GM23248 (cell line): ENCODE data around the gene PID1.

ENCODE experiments used
- EZH2 ChIP-seq: fragments of 200-600 bp; sonication (generic); IDR thresholded peaks from 2 replicates; pipeline ENCODE4 v1.6.1; 2018; ENCODE audit warnings: antibody characterized with exemption, mild to moderate bottlenecking; ENCODE audit not compliant: insufficient read depth, poor library complexity, severe bottlenecking
- EZH2phosphoT487 ChIP-seq: fragments of 200-600 bp; sonication (generic); IDR thresholded peaks from 2 replicates; pipeline ENCODE4 v1.6.1; 2018; ENCODE audit warnings: antibody characterized with exemption, moderate library complexity, mild to moderate bottlenecking, low read depth; ENCODE audit not compliant: insufficient read depth

DNA sequence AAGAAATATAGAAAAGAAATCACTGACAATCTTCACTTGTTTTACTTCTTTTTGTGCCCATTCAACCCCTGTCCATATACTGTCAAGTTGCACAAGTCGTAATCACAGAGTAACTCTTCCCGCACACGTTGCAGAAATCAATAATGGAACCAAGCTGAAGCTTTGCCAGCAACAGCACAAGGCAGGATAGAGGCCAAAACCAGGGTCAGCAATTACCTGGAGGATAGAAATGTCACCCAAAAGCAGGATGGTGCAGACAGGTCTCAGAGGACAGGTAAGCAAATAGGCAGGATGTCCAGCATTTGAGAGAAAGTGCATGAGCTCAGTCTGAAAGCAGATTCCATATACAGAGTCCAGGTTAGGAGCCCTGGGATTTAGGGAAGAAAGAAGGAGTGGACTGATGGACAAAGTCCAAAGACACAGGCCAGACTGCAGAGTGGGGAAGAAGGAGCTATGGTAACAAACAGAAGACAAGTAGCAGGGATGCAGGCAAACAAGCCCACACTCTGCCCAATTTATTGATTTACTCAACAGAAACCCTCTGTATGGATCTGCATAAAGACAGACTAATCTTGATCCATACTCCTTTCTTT is 52.7 kb downstream of the PID1 start:
- no peak for TF ChIP-seq EZH2
- TF ChIP-seq EZH2phosphoT487, result no peak
